CD14-positive monocyte (primary cell): ENCODE data around the gene GNG10. TPM values are rescaled to one million over a fixed set of nuclear protein-coding genes. Genes with fewer than 3 reads are reported as not detected.

Experiments used
- DNase-seq, 3 donors: peaks; one replicate each; pipeline ENCODE4 v3.0.0-alpha.2; 2011 to 2022
- H2AFZ ChIP-seq: 2 replicates; pipeline ENCODE4 v1.6.0; 2012; ENCODE audit warnings: mild to moderate bottlenecking, low read depth, low read length, inconsistent platforms; ENCODE audit not compliant: insufficient read depth, poor library complexity, severe bottlenecking
- H3K27ac ChIP-seq, 2 donors: 1 replicate in 1 of 2; 2 replicates in 1 of 2; pipeline ENCODE4 v1.5.1; 2012 to 2013; ENCODE audit warnings: low read length in 2 of 2, control low read depth in 1 of 2, inconsistent platforms in 1 of 2, low read depth in 1 of 2, mild to moderate bottlenecking in 1 of 2
- H3K27me3 ChIP-seq, 2 donors: one replicate each; pipeline versions ENCODE4 v1.6.0 to v1.6.1; 2011 to 2013; ENCODE audit warnings: low read length in 2 of 2; ENCODE audit not compliant: control insufficient read depth in 2 of 2, insufficient read depth in 2 of 2
- H3K36me3 ChIP-seq, 2 donors: replicated peaks in 1 of 2; 1 replicate in 1 of 2; 2 replicates in 1 of 2; pipeline versions ENCODE4 v1.5.1 to v1.6.1; 2012 to 2013; ENCODE audit warnings: low read length in 2 of 2, control low read depth in 1 of 2, inconsistent platforms in 1 of 2, mild to moderate bottlenecking in 1 of 2; ENCODE audit not compliant: insufficient read depth in 2 of 2, control insufficient read depth in 1 of 2
- H3K4me1 ChIP-seq, 2 donors: 1 replicate in 1 of 2; 2 replicates in 1 of 2; pipeline versions ENCODE4 v1.5.1 to v1.6.1; 2012 to 2013; ENCODE audit warnings: low read length in 2 of 2, control low read depth in 1 of 2, inconsistent platforms in 1 of 2, mild to moderate bottlenecking in 1 of 2, moderate library complexity in 1 of 2; ENCODE audit not compliant: insufficient read depth in 2 of 2, control insufficient read depth in 1 of 2
- H3K4me2 ChIP-seq: replicated peaks from 2 replicates; pipeline ENCODE3; 2012; ENCODE audit warnings: low read length, moderate library complexity, mild to moderate bottlenecking; ENCODE audit not compliant: poor library complexity, severe bottlenecking; ENCODE audit errors: extremely low read depth
- H3K4me3 ChIP-seq, 3 experiments: fragments of 200-600 bp in 1 of 3; sonication (generic) in 1 of 3; replicated peaks in 1 of 3; 1 replicate in 2 of 3; 2 replicates in 1 of 3; pipeline ENCODE4 v1.5.1; 2011 to 2013; ENCODE audit warnings: low read length in 3 of 3, mild to moderate bottlenecking in 3 of 3, control low read depth in 2 of 3, low read depth in 2 of 3, inconsistent platforms in 1 of 3, moderate library complexity in 1 of 3
- H3K79me2 ChIP-seq: 2 replicates; pipeline ENCODE4 v1.6.0; 2012; ENCODE audit warnings: mild to moderate bottlenecking, control low read depth, inconsistent platforms, low read length, moderate library complexity; ENCODE audit not compliant: insufficient read depth
- H3K9ac ChIP-seq: 2 replicates; pipeline ENCODE4 v1.6.0; 2017; ENCODE audit warnings: low read length, mild to moderate bottlenecking; ENCODE audit not compliant: insufficient read depth, poor library complexity, severe bottlenecking
- H3K9me3 ChIP-seq, 2 donors: replicated peaks in 1 of 2; 1 replicate in 1 of 2; 2 replicates in 1 of 2; pipeline versions ENCODE4 v1.5.1 to v1.6.1; 2012 to 2013; ENCODE audit warnings: low read length in 2 of 2, control low read depth in 1 of 2; ENCODE audit not compliant: control insufficient read depth in 1 of 2, insufficient read depth in 1 of 2
- H4K20me1 ChIP-seq: 2 replicates; pipeline ENCODE4 v1.6.0; 2012; ENCODE audit warnings: mild to moderate bottlenecking, low read length, control low read depth, moderate library complexity; ENCODE audit not compliant: insufficient read depth
- H3K27ac Mint-ChIP-seq, 7 donors: one replicate each; pipeline ENCODE4 v1.8.0; 2020; ENCODE audit warnings: mild to moderate bottlenecking in 7 of 7, mixed read lengths in 7 of 7, moderate library complexity in 6 of 7, inconsistent platforms in 2 of 7
- H3K27me3 Mint-ChIP-seq, 3 donors: one replicate each; pipeline ENCODE4 v1.8.0; 2021 to 2022; ENCODE audit warnings: low read depth in 3 of 3, mild to moderate bottlenecking in 3 of 3, mixed read lengths in 3 of 3, moderate library complexity in 3 of 3, inconsistent platforms in 1 of 3
- H3K36me3 Mint-ChIP-seq, 2 donors: one replicate each; pipeline ENCODE4 v1.8.0; 2020; ENCODE audit warnings: mixed read lengths in 2 of 2, inconsistent platforms in 1 of 2, mild to moderate bottlenecking in 1 of 2
- H3K4me1 Mint-ChIP-seq: one replicate; pipeline ENCODE4 v1.8.0; 2020; ENCODE audit warnings: mild to moderate bottlenecking, mixed read lengths
- H3K4me3 Mint-ChIP-seq, 2 donors: one replicate each; pipeline ENCODE4 v1.8.0; 2020; ENCODE audit warnings: mild to moderate bottlenecking in 2 of 2, mixed read lengths in 2 of 2, moderate library complexity in 1 of 2
- H3K9me3 Mint-ChIP-seq, 7 donors: one replicate each; pipeline ENCODE4 v1.8.0; 2020 to 2022; ENCODE audit warnings: mixed read lengths in 7 of 7, mild to moderate bottlenecking in 6 of 7, moderate library complexity in 6 of 7, inconsistent platforms in 2 of 7
- WGBS: methylation state at CpG from one replicate; pipeline ENCODE4 v1.1.5; 2013; ENCODE audit warnings: missing lambda C conversion rate; ENCODE audit not compliant: insufficient coverage; 5-methylcytosine and 5-hydroxymethylcytosine counted together
- intact Hi-C, 2 donors: fragments of 100-400 bp; cut with micrococcal nuclease; formaldehyde crosslinking; loops; one replicate each; pipeline versions ENCODE4 v1.15.0 to v1.15.1; 2023
- polyA plus RNA-seq, 3 donors: library from polyadenylated mRNA; depleted of rRNA in 1 of 3; unstranded in 2 of 3; stranded (reverse) in 1 of 3; fragments of 300-500 nt in 2 of 3; fragments of >200 nt in 1 of 3; fragmentation: Illumina TruSeq in 2 of 3; gene quantifications; 1 replicate in 2 of 3; 2 replicates in 1 of 3; pipeline ENCODE4 v1.2.3, GENCODE V29; 2012 to 2021
- TF ChIP-seq, protein P1 (sequence below): fragments of 200-600 bp; IDR thresholded peaks from one replicate; pipeline ENCODE4 v1.8.0; 2022; ENCODE audit warnings: antibody characterized with exemption, mild to moderate bottlenecking

GNG10 gene
- polyA plus RNA-seq, 3 donors = 42.9 to 84.1 (median 67.9) TPM

DNA sequence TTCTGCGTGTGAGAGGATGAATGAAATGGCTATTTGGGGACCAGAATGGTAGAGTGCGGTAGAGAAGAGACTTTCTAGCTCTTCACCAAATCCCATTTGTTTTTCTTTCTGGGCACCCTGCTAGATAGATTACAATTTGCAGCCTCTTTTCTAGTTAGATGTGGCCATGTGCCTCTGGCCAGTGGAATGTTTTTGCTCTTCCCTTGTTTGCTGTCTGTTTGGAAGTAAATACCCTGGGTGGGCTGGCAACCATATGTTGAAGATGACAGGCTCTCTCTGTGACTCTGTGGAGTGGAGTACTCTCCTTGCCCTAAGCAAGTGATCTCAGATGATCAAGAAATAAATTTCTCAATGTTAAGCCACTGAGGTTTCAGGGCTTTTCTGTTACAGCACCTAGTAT lies 12.9 kb downstream of the GNG10 start:
- Histone ChIP-seq H3K4me3 (no peak overlapping the region), H3K4me1 (no peaks in the 10 kb centered on the region), H3K27me3 (no peaks in the 10 kb centered on the region), H3K9ac (no peak overlapping the region), H3K27ac (no peak overlapping the region), H3K4me2 (no peak overlapping the region), H4K20me1 (peaks cover 3% of the 10 kb centered on the region), H3K9me3 (no peaks in the 10 kb centered on the region), H3K36me3 (peaks cover 16 to 34% of the 10 kb centered on the region in 2 donors), H3K79me2 (no peaks in the 10 kb centered on the region), H2AFZ (no peak overlapping the region)
- Mint-ChIP-seq H3K36me3 (peaks cover 30 to 48% of the 10 kb centered on the region in 2 donors), H3K4me1 (no peaks in the 10 kb centered on the region), H3K27ac (no peak overlapping the region), H3K9me3 (peaks cover 0 to 1% (median 0%) of the 10 kb centered on the region in 7 donors), H3K4me3 (no peak overlapping the region), H3K27me3 (peaks cover 0 to 2% (median 0%) of the 10 kb centered on the region in 3 donors)
- TF ChIP-seq, protein P1, sequence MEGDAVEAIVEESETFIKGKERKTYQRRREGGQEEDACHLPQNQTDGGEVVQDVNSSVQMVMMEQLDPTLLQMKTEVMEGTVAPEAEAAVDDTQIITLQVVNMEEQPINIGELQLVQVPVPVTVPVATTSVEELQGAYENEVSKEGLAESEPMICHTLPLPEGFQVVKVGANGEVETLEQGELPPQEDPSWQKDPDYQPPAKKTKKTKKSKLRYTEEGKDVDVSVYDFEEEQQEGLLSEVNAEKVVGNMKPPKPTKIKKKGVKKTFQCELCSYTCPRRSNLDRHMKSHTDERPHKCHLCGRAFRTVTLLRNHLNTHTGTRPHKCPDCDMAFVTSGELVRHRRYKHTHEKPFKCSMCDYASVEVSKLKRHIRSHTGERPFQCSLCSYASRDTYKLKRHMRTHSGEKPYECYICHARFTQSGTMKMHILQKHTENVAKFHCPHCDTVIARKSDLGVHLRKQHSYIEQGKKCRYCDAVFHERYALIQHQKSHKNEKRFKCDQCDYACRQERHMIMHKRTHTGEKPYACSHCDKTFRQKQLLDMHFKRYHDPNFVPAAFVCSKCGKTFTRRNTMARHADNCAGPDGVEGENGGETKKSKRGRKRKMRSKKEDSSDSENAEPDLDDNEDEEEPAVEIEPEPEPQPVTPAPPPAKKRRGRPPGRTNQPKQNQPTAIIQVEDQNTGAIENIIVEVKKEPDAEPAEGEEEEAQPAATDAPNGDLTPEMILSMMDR = no peak
- WGBS = no CpG with 5 or more reads among the region's 2 CpGs
- intact Hi-C loops = no loop called here
- DNase-seq = no peak

DNA sequence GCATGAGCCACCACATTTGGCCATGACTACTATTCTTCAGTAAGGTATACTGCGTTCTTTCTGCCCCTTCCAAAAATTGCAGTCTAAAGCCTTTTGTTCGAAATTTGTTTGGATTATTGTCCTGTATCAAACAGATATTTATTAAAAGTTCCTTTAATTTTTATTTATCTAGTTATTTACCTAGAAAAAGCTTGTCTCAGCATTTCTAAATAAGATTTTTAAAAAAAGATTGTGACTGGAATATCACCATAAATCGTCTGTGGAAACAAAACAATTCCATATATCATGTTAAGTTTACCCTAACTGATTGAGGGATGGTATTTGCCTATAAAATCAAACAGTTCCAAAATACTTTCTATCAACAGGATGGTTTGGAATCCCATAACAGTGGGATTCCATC lies 14.7 kb downstream of the GNG10 start:
- intact Hi-C loops = no loop called here
- Histone ChIP-seq H3K4me3 (no peak overlapping the region), H3K27ac (no peak overlapping the region), H3K4me1 (no peaks in the 10 kb centered on the region), H3K9ac (no peak overlapping the region), H3K4me2 (no peak overlapping the region), H3K79me2 (no peaks in the 10 kb centered on the region), H3K27me3 (no peaks in the 10 kb centered on the region), H3K9me3 (no peaks in the 10 kb centered on the region), H2AFZ (no peak overlapping the region), H3K36me3 (peaks cover 12 to 33% of the 10 kb centered on the region in 2 donors), H4K20me1 (peaks cover 3% of the 10 kb centered on the region)
- Mint-ChIP-seq H3K27me3 (peaks cover 0 to 2% (median 0%) of the 10 kb centered on the region in 3 donors), H3K27ac (no peak overlapping the region), H3K9me3 (peaks cover 0 to 4% (median 0%) of the 10 kb centered on the region in 7 donors), H3K4me1 (no peaks in the 10 kb centered on the region), H3K4me3 (no peak overlapping the region), H3K36me3 (peaks cover 18 to 41% of the 10 kb centered on the region in 2 donors)
- WGBS = no CpG with 5 or more reads among the region's 3 CpGs
- TF ChIP-seq, protein P1 = no peak
- no peak for DNase-seq
